ENCODE results near the gene HIC1.

GRCh38 chr17:2062571-2063183 is 7.8 kb downstream of the HIC1 start:
- no peak for TF ChIP-seq CHD1 (IDR thresholded peaks at IDR 0.05; ENCODE audit: low read depth, low read length)
- TF ChIP-seq MXI1 (IDR thresholded peaks at IDR 0.05; ENCODE audit: borderline replicate concordance, low read depth, low read length) = no peak
- TF ChIP-seq POLR2A (IDR thresholded peaks at IDR 0.05; ENCODE audit: low read depth, low read length) = peak; percentile 41
- no peak for TF ChIP-seq CTCF (conservative IDR thresholded peaks at IDR 0.05; ENCODE audit: low read depth, low read length)
- TF ChIP-seq RFX5 (IDR thresholded peaks at IDR 0.05; ENCODE audit: low read depth, low read length) = no peak
- TF ChIP-seq RCOR1 (IDR thresholded peaks at IDR 0.05; ENCODE audit: insufficient replicate concordance, low read length) = no peak
- no peak for TF ChIP-seq NFE2L2 (IDR thresholded peaks at IDR 0.05; ENCODE audit: low read depth, low read length)
- no peak for TF ChIP-seq ELK1 (IDR thresholded peaks at IDR 0.05; ENCODE audit: borderline replicate concordance, low read depth, low read length)
